Endodermal cell (in vitro differentiated cells): Measurements from ENCODE around the gene CRB2. TPM values are rescaled to one million over a fixed set of nuclear protein-coding genes. Genes with fewer than 3 reads are reported as not detected.

Source experiments
- DNase-seq: peaks from one replicate; pipeline ENCODE4 v3.0.0-alpha.2; 2017
- H3K27ac ChIP-seq: 2 replicates; pipeline ENCODE4 v1.5.1; 2013; ENCODE audit warnings: mild to moderate bottlenecking, low read depth, low read length, moderate library complexity
- H3K27me3 ChIP-seq: 2 replicates; pipeline ENCODE4 v1.6.1; 2013; ENCODE audit warnings: mild to moderate bottlenecking, low read length, moderate library complexity; ENCODE audit not compliant: insufficient read depth, control insufficient read depth, poor library complexity, severe bottlenecking
- H3K36me3 ChIP-seq: 2 replicates; pipeline ENCODE4 v1.7.0; 2013; ENCODE audit warnings: mild to moderate bottlenecking, low read length, moderate library complexity; ENCODE audit not compliant: control insufficient read depth, insufficient read depth
- H3K4me1 ChIP-seq: one replicate; pipeline ENCODE4 v1.7.0; 2013; ENCODE audit warnings: low read length; ENCODE audit not compliant: control insufficient read depth, insufficient read depth
- H3K4me3 ChIP-seq: 2 replicates; pipeline ENCODE4 v1.5.1; 2013; ENCODE audit warnings: mild to moderate bottlenecking, low read length, moderate library complexity
- H3K9ac ChIP-seq: 2 replicates; pipeline ENCODE4 v1.6.1; 2013; ENCODE audit warnings: mild to moderate bottlenecking, low read length, moderate library complexity; ENCODE audit not compliant: poor library complexity, severe bottlenecking; ENCODE audit errors: extremely low read depth
- H3K9me3 ChIP-seq: 2 replicates; pipeline ENCODE4 v1.6.1; 2013; ENCODE audit warnings: mild to moderate bottlenecking, low read length, moderate library complexity; ENCODE audit not compliant: control insufficient read depth
- H3K27ac Mint-ChIP-seq: 2 replicates; pipeline ENCODE4 v1.8.0; 2020; ENCODE audit warnings: mixed read lengths
- H3K27me3 Mint-ChIP-seq: 2 replicates; pipeline ENCODE4 v1.8.0; 2021; ENCODE audit warnings: mild to moderate bottlenecking, mixed read lengths; ENCODE audit not compliant: insufficient read depth
- H3K36me3 Mint-ChIP-seq: 2 replicates; pipeline ENCODE4 v1.8.0; 2020; ENCODE audit warnings: low read depth, mixed read lengths
- H3K4me1 Mint-ChIP-seq: 2 replicates; pipeline ENCODE4 v1.8.0; 2020; ENCODE audit warnings: mixed read lengths
- H3K4me3 Mint-ChIP-seq: 2 replicates; pipeline ENCODE4 v1.8.0; 2020; ENCODE audit warnings: mild to moderate bottlenecking, moderate library complexity, mixed read lengths
- H3K9me3 Mint-ChIP-seq: 2 replicates; pipeline ENCODE4 v1.8.0; 2020; ENCODE audit warnings: mild to moderate bottlenecking, mixed read lengths
- CTCF ChIP-seq: fragments of 200-600 bp; sonication (generic); conservative IDR thresholded peaks from 2 replicates; pipeline ENCODE4 v1.5.0; 2021; ENCODE audit warnings: antibody characterized with exemption, mild to moderate bottlenecking
- WGBS, 2 experiments: methylation state at CpG; one replicate each; pipeline versions ENCODE4 v1.1.5 to v1.1.7; 2013; ENCODE audit warnings: missing lambda C conversion rate in 2 of 2, mixed read lengths in 1 of 2; ENCODE audit not compliant: insufficient coverage in 1 of 2, insufficient read length in 1 of 2; 5-methylcytosine and 5-hydroxymethylcytosine counted together
- total RNA-seq, 2 donors: library from RNA; stranded (reverse); fragmentation: NEBNext Ultra II Directional in 1 of 2; extraction: Animal tissue kit (Norgen Biotek cat#: 25700) in 1 of 2; gene quantifications; 2 replicates in 1 of 2; 3 replicates in 1 of 2; pipeline ENCODE4 v1.2.1, GENCODE V29; 2021

The CRB2 gene
- total RNA-seq, 2 donors from 2014 or later = 0.75 to 2.0 TPM

GRCh38 chr9:123419721-123420591 is 64.0 kb downstream of the CRB2 start:
- 90 to 91% methylated on average over 25 to 31 of the region's 31 CpGs for WGBS, 2 experiments
- Mint-ChIP-seq H3K9me3 (no peaks in the 10 kb centered on the region), H3K4me1 (peaks cover 14% of the 10 kb centered on the region), H3K4me3 (no peak overlapping the region), H3K36me3 (peaks cover 11% of the 10 kb centered on the region), H3K27me3 (peaks cover 3% of the 10 kb centered on the region), H3K27ac (no peak overlapping the region)
- Histone ChIP-seq H3K27me3 (no peaks in the 10 kb centered on the region), H3K9me3 (no peaks in the 10 kb centered on the region), H3K9ac (no peak overlapping the region), H3K36me3 (peaks cover 4% of the 10 kb centered on the region), H3K4me1 (no peaks in the 10 kb centered on the region), H3K4me3 (no peak overlapping the region), H3K27ac (peak overlapping the region; percentile 66)
- peak; percentile 46 for DNase-seq
- no peak for TF ChIP-seq CTCF

- H3K4me1 Mint-ChIP-seq = peaks cover 13% of the 10 kb centered on the region
- WGBS, 2 experiments = 74 to 87% methylated on average over 5 to 17 of the region's 17 CpGs
- no peak overlapping the region for H3K27ac Mint-ChIP-seq
- H3K36me3 ChIP-seq = peaks cover 4% of the 10 kb centered on the region
- H3K4me1 ChIP-seq = no peaks in the 10 kb centered on the region
- H3K9ac ChIP-seq = no peak overlapping the region
- H3K27me3 ChIP-seq = no peaks in the 10 kb centered on the region
- H3K9me3 Mint-ChIP-seq = no peaks in the 10 kb centered on the region
- H3K4me3 ChIP-seq = no peak overlapping the region
- H3K27ac ChIP-seq = peak overlapping the region; percentile 66
- H3K9me3 ChIP-seq = no peaks in the 10 kb centered on the region
- no peak for TF ChIP-seq CTCF
- no peak overlapping the region for H3K4me3 Mint-ChIP-seq
- H3K36me3 Mint-ChIP-seq = peaks cover 12% of the 10 kb centered on the region
- DNase-seq = peak; percentile 42
- H3K27me3 Mint-ChIP-seq = peaks cover 3% of the 10 kb centered on the region
These were observed 64.7 kb downstream of the CRB2 start for GRCh38 chr9:123420592-123421111.

GRCh38 chr9:123421186-123421585 is 65.2 kb downstream of the CRB2 start:
- Mint-ChIP-seq H3K27me3 (peaks cover 3% of the 10 kb centered on the region), H3K36me3 (peaks cover 15% of the 10 kb centered on the region), H3K9me3 (no peaks in the 10 kb centered on the region), H3K4me1 (peaks cover 13% of the 10 kb centered on the region), H3K27ac (no peak overlapping the region), H3K4me3 (no peak overlapping the region)
- Histone ChIP-seq H3K4me1 (no peaks in the 10 kb centered on the region), H3K27me3 (no peaks in the 10 kb centered on the region), H3K36me3 (peaks cover 4% of the 10 kb centered on the region), H3K9ac (no peak overlapping the region), H3K4me3 (no peak overlapping the region), H3K27ac (peak overlapping the region; percentile 22), H3K9me3 (no peaks in the 10 kb centered on the region)
- peak; percentile 42 for DNase-seq
- 85 to 93% methylated on average over 12 to 13 of the region's 13 CpGs for WGBS, 2 experiments
- TF ChIP-seq CTCF = no peak
